GM19372 (cell line): ENCODE data around the gene PSG1.
"Not testable (repeated sequence)": the region's sequence is repeated elsewhere in the genome, so short reads cannot be mapped to it uniquely, and the experiment has no call there.

ENCODE experiments used
- ATAC-seq: cut with Tn5 transposase; IDR thresholded peaks from one replicate; pipeline ENCODE4 v1.9.1; 2021; ENCODE audit warnings: mild to moderate bottlenecking, low read depth, moderate library complexity; ENCODE audit not compliant: unreplicated experiment

PSG1 gene

DNA sequence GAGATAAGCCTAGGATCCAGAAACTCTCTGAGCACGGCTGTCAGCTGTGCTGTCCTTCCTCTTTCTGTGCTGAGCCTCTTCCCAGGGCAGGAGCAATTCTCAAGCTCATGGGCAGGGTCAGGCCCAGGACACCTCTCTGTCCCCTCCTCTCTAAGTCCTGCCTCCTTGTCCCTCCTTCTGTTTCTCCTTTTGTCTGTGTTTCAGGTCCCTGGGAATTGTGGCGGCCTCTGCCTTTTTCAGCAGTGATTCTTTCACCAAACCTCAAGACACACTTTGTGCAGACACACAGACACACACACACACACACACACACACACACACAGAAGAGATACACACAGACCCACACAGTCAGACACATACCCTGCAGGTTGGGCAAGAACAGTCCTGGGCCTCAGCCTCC lies at the start of gene PSG1:
PSG1 (minus strand) TSS at position 101 of the 400 bp plus-strand sequence. CDS start 132 bp downstream, outside the sequence.
- no peak for ATAC-seq

DNA sequence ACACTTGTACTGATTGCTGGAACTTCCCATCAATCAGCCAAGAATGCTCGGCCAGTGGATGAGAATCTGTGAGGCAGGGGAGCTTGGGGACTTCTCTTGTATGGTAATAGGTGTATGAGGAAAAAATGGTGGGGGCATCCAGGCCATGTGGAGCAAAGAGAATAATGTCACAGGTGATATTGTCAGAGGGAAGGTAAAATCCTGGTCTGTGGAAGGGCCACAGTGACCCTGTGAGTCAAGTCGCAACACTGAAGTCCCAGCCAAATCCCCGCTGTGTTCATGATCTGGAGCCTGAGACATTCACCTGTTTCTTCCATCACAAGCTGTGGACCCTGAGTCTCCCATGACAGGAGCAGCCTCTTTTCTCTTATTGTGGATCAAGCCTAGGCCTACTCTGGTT lies 49.4 kb upstream of the PSG1 start:
- ATAC-seq: no peak

DNA sequence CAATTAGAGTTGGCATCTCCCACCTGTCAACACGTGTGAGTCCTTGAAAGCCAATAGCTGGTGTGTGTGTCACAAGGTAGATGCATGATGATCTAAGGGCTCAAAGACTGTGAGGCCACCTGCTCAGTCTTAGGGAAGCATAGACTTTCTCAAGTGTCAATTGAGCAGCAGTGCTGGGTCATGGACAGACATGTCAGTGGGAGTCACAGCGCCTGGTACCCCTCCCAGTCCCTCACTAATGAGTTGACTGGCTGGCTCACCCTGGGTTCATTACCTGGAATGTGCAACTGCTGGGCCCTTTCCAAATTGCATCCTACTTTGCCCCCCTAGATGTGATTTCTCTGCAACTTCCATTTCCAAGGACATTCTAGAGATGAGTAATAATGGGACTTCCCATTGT lies 47.3 kb upstream of the PSG1 start:
- no peak for ATAC-seq

DNA sequence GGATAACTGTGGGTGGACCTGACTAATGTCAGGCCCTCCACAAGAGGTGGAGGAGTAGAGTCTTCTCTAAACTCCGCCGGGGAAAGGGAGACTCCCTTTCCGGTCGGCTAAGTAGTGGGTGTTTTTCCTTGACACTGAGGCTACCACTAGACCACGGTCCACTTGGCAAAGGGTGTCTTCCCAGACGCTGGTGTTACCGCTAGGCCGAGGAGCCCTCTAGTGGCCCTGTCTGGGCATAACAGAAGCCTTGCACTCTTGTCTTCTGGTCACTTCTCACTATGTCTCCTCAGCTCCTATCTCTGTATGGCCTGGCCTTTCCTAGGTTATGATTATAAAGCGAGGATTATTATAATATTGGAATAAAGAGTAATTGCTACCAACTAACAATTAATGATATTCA lies 43.6 kb upstream of the PSG1 start:
- not testable (repeated sequence) for ATAC-seq

DNA sequence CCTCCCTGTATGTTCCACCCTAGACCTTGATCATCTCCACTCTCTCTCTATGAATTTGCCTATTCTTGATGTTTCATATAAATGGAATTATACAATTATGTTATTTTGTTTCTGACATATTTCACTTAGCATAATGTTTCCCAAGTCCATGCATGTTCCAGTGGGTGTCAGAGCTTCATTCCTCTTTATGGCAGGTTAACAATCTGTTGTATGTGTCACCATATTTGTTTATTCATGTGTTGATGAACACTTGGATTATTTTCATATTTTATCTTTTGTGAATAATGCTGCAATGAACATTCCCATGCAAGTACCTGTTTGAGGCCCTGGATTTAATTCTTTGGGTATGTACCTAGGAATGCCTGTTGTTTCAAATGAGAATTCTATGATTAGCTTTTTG lies 41.5 kb upstream of the PSG1 start:
- not testable (repeated sequence) for ATAC-seq

DNA sequence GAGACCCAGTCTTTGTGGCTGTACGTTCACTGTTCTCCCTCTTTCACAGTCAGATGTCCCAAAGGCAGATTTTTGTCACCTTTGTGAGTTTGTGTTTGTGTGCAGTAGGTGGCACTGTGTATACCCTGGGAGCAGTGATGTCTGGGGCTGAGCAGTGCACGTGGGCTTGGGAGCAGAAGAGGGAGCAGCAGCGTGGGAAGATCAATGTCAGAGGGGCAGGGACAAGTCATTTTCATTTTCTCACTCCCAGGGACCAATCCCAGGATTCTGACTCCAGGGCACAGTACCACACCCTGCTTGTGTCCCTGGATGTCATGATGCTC lies 40.2 kb upstream of the PSG1 start:
- no peak for ATAC-seq

DNA sequence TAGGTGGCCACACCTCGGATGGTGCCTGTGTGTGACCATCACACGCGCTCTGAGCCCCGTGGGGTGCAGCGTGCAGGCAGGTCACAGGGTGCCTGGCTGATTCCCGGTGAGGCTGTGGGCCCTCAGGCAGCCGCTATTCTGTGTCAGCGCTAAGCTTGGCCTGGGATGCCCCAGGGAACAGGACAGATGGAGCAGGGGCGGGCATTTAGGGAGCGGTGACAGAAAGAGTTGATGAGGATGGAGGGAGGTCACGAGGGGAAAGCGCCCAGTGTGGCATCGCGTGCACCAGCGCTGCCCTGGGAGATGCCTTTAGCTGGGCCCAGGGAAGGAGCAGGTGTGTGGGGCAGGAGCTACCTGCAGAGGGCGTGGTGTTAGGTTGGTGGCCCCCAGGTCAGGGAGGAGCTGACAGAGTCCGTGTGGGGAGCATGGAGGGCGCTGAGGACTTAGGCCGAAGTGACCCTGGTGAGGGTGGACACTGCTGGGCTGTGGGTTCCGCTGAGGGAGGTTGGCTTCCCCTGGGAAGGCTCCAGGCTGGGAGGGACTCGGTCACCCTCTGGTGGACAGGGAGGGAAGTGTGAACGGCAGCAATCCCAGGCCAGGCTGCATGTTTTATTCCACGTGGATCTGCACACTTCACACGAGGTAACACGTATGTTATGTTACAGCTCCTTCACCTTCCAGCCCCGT lies 39.7 kb upstream of the PSG1 start:
- ATAC-seq: not testable (repeated sequence)

DNA sequence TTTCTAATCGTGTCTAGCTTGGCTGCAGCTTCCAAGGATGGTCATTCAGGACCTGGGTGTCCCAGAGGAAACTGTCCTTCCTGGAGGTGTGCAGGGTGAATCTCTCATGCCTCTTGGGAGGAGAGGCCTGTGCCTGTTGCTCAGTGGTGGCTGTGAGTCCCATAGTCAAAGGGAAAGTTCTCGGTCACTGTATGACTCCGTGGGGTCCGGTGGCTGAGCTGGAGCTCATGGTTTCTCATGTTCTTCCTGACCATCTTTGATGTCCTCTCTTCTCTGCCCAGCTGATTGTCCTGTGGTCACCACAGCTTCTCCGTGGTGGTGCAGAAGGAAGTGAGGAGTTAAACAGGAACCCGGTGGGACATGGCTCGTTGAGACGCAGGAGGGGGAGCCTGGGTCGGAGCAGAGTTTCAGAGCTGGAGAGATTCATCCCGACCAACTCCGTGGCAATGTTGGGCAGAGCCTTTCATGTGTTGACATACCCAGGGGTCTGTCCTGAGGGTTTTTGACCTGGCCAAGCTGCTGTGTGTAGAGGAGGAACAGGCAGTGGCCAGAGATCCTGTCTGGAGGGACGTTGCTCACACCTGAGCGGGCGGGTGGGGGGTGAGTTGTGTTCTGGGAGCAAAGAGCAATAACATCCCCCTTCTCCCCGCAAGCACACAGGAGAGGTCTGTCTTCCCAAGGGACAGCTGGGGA lies 39.0 kb upstream of the PSG1 start:
- not testable (repeated sequence) for ATAC-seq

DNA sequence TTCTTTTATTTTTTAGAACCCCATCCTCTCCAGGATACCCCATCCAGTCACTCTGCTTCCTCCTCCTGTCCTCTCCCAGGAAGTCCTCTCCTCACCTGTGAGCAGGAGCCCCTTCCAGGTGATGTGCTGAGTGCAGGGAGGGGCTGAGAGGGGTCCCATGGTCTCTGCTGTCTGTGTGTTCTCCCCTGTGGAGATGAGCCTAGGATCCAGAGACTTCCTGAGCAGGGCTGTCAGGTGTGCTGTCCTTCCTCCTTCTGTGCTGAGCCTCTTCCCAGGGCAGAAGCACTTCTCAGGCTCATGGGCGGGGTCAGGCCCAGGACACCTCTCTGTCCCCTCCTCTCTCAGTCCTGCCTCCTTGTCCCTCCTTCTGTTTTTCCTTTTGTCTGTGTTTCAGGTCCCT lies 38.1 kb upstream of the PSG1 start, which contains the start of gene PSG6:
PSG6 (minus strand) TSS at position 261 of the 400 bp plus-strand sequence; CDS start at position 159, 102 bp downstream.
- ATAC-seq: not testable (repeated sequence)

DNA sequence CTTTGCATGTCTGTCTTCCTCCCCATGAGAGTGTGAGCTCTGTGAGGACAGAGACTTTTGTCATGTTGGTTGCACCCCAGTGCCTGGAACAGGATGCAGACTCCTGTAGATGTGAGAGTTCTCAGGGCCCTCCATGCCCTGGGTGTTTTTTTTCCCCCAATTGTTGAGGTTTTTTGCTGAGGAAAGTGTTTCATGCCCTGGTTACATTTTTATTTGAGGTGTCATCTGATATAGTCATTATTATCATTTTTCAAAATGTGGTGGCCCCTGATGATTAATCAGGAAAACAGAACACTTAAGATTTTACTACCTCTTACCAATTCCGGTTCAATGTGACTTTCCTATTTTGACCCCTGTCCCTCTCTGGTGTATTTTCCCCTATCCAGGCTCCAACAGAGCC lies 37.4 kb upstream of the PSG1 start:
- not testable (repeated sequence) for ATAC-seq

DNA sequence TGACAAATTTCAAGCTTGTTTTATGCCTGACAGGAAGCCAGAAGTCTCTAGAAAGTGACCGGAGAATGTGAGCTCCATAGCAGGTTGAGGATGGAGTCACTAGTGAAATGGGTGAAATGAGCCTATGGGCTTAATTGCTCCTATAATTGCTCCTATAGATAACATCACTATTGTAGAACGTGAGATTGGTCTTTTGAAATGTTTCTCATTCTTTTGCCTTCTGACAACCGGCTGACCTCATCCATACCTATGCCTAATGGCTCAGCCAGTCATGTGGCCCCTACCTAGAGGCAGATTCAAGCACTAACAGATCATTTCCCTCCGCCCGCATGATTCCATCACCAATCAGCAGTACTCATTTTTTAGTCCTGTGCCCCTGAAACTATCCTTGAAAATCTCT lies 34.0 kb upstream of the PSG1 start:
- not testable (repeated sequence) for ATAC-seq

DNA sequence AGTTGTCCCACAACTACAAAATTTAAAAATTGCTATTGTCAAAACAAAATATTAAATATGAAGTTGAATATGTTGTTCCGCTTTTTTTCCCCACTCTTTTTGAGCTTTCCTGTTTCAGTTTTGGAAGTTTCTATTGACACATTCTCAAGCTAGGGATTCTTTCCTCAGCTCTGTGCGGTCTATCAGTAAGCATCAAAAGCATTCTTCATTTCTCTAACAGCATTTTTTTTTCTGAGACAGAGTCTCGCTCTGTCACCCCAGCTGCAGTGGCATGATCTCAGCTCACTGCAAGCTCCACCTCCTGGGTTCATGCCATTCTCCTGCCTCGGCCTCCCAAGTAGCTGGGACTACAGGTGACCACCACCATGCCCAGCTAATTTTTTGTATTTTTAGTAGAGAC lies 33.4 kb upstream of the PSG1 start:
- not testable (repeated sequence) for ATAC-seq

DNA sequence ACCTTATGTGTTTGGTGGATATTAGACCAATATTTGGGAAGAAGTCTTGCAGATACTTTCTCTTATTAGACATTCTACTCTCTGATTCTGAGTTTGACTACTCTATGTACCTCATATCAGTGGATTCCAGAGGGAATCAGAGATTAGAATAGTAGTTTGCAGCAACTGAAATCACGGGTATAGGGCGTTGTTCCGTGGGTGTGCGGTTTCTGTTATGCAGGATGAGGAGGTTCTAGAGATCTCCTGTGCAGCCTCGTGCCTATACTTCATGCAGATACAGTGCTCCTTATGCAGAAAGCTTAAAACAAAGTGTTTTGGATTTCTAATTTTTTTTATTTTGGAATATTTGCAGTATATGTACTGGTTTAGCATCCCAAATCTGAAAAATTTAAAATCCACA lies 32.2 kb upstream of the PSG1 start:
- ATAC-seq: not testable (repeated sequence)

DNA sequence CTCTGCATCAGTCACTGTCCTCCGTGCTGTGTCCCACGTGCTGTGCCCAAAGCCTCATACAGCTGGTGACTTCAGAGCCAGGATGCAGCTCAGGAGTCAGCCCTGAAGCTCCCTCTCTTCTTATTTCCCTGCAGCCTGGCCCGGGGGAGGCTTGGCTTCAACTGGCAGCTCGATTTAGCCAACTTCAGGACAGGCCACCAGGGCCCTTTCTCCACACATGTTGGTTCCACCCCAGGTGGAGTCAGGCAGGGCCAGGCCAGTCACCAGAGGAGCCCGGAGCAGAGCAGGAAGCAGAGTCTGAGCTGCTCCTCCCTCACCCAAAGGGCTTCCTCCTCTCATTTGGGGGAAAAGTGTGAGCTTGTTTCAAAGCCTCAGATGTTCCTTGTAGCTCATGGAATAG lies 26.6 kb upstream of the PSG1 start:
- ATAC-seq: not testable (repeated sequence)

DNA sequence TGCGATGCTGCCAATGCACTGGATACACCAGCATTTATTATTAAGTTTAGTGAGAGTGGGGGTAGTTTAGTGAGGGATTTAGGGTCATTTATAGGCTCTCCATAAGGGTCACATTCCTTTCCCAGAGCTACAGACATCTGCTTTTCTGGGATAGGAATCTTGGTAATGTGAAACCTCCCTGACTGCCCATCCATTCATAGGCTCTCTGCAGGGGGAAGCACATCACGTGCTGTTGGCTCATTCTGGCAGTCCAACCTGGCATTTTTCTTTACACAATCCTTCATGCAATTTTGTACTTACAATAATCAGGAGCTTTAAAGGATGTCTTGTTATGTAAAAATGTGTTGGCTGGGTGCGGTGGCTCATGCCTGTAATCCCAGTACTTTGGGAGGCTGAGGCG lies 21.0 kb upstream of the PSG1 start:
- not testable (repeated sequence) for ATAC-seq

DNA sequence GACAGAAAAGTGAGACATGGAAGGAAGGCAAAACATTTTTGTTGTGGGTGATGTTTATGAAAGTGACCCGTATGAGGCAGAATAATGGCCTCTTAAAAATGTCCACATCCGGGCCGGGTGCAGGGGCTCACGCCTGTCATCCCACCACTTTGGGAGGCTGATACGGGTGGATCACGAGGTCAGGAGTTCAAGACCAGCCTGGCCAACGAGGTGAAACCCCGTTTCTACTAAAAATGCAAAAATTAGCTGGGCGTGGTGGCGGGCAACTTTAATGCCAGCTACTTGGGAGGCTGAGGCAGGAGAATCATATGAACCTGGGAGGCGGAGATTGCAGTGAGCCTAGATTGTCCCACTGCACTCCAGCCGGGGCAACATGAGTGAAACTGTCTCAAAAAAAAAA lies 20.2 kb upstream of the PSG1 start:
- ATAC-seq: not testable (repeated sequence)

DNA sequence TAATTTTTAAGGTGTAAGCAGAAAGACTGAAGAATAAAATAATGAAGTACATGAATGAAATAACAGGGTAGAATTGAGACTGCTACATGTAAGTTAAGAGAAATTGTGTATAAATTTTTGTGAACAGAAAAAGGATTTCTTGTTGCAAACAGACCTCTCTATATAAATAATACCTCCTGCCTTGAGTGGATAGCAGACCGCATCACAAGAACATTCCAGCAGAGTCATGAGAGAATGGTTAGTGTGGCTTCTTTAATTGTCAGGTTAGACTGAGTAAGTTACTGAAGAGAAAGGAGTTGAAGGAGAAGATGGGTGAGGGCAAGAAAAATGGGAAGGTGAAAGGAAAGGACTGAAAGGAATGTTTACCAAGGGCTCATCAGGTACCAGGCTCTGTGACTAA lies 19.6 kb upstream of the PSG1 start:
- ATAC-seq: not testable (repeated sequence)

DNA sequence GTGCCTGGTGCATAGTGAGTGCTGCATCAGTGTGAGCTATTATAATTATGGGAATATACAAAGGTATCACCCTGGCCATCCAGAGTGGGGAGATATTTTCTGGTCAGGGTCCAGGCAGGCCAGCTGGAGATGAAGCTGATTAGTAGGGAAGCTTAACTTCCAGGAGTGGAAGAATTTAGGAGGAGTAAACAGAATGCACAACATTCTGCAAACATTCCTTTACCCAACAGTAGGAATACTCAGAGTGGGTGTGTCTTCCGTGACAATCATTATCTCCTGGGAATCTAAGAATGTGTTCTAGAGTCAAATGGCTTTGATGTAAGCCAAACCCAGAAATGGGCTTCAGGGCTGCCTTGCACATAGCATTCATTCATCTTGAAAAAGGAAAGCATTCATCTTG lies 19.1 kb upstream of the PSG1 start:
- ATAC-seq: not testable (repeated sequence)

DNA sequence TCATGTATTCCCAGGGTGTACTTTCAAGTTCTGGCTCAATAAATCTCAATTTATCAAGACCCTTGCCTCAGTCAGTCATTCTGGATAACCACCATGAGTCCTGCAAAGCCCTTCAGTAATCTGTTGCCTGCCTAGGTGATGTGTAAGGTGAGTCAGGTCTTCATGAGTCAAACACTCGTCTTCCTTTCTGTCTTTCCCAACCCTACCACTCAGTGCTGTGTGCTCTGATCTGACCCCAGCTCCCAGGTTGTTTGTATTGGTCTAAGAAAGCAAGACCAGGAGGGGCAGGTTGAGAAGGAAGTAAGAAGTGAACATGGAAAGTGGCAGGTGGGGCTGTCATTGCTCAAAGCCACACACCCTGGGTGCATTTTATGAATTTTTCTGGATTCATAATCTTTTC lies 18.2 kb upstream of the PSG1 start:
- ATAC-seq: not testable (repeated sequence)

DNA sequence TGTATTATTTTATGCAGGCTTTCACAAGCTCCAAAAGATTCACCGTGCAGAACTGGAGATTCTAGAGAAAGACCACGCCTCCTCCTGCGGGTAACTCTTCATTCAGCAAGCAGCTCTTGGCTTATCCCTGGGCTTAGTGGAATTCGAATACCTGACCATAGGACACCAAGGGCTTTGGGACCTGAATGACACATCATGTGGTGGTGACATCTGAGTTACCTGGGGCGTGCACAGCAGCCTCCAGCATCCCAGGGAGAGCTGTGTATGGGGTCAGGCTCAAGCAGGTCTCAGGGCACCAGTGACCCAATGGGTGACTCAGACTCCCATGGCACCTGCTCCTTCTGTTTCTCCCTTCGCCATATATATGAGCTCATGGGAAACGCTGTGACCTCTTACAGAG lies 10.9 kb upstream of the PSG1 start:
- not testable (repeated sequence) for ATAC-seq

DNA sequence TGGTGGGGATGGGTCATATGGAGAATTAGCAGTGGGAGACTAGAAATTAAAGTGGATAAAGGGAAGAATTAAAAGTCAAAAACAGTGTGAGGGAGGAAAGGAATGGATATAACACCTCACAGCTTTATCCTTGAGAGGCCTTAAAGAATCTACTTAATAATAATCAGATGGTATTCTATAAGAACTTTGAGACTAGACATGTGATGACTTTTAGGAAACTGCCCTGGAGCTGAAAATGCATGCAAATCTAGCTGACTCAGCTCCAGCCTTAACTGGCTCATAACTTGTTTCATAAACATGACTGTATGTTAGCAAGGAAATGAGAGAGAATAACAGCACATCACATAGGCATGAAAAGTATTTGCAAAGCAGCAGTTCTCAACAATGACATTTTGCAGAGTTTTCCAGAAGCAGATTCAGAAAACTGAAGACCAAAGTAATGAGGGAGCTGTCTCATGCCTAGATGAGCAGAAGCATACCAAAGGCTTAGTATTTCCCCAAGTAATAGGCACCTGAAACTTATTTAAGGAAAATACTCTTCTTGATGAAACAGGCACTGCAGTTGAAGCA lies 8.4 kb upstream of the PSG1 start:
- ATAC-seq: not testable (repeated sequence)

DNA sequence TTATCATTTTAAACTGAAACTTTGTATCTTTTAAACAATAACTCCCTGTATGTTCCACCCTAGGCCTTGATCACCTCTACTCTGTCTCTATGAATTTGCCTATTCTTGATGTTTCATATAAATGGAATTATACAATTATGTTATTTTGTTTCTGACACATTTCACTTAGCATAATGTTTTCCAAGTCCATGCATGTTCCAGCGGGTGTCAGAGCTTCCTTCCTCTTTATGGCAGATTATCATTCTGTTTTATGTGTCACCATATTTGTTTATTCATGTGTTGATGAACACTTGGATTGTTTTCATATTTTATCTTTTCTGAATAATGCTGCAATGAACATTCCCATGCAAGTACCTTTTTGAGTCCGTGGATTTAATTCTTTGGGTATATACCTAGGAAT lies 3.2 kb upstream of the PSG1 start:
- ATAC-seq: not testable (repeated sequence)
